Brain microvascular endothelial cell (primary cell): ENCODE measurements around the gene TYK2.
"Not testable (repeated sequence)": the region's sequence is repeated elsewhere in the genome, so short reads cannot be mapped to it uniquely, and the experiment has no call there.

Experiments used
- DNase-seq: peaks from one replicate; pipeline ENCODE4 v3.0.0-alpha.2; 2020
- H3K27ac ChIP-seq: fragments of 250-450 bp; sonication (Bioruptor Pico); 2 replicates; pipeline ENCODE4 v1.5.1; 2020; ENCODE audit warnings: mild to moderate bottlenecking, moderate library complexity
- H3K27me3 ChIP-seq: fragments of 250-450 bp; sonication (Bioruptor Pico); replicated peaks from 2 replicates; pipeline ENCODE4 v1.5.1; 2020; ENCODE audit warnings: mild to moderate bottlenecking
- H3K36me3 ChIP-seq: fragments of 250-450 bp; sonication (Bioruptor Pico); replicated peaks from 2 replicates; pipeline ENCODE4 v1.5.1; 2020; ENCODE audit warnings: mild to moderate bottlenecking
- H3K4me3 ChIP-seq: 2 replicates; pipeline ENCODE4 v1.5.1; 2011; ENCODE audit warnings: low read depth, mild to moderate bottlenecking, control low read depth, low read length, moderate library complexity
- in situ Hi-C: cut with HindIII; loops from 2 replicates; pipeline ENCODE4 v1.10.0; 2017; ENCODE audit warnings: low sequenced_read_pairs, low pct_ligation_motif_present
- TF ChIP-seq, protein P1 (sequence below): IDR thresholded peaks from 2 replicates; pipeline ENCODE4 v1.5.1; 2011; ENCODE audit warnings: low read depth, mild to moderate bottlenecking, moderate library complexity, low read length, control low read depth, inconsistent platforms; ENCODE audit errors: missing control alignments

The TYK2 gene

DNA sequence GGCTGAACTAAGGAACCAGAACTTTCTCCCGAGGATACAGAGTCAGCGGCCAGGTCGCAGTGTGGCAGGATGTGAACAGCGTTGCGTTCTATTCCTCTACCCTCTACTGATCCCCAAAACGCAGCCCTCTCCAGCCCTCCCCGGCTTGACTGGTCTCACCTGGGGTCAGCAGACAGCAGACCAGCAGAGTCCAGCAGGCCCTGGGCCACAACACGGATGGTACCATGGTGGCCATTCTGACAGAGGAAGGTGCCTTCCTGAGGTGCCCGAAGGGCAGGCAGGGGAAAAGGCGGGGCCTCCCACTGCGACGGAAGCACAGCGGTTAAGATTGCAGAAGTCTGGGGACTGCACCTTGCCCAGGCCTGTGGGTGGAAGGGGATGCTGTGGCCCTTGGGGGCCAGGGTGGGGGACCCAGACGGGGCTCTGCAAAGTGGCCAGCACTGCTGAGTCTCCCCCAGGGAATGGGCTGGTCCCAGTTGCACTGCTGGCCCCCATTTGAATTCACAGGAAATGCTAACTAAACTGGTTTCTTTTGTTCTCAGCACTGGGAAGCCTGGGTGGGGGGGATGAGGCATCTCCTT lies 40.9 kb downstream of the TYK2 start, which contains the start of gene ICAM3:
TSS of gene ICAM3 (minus strand) at position 245 of the 581 bp plus-strand sequence. CDS start at position 235, 10 bp downstream.
- no peak for DNase-seq
- H3K27ac ChIP-seq = no peak within 1 kb of the TSS

DNA sequence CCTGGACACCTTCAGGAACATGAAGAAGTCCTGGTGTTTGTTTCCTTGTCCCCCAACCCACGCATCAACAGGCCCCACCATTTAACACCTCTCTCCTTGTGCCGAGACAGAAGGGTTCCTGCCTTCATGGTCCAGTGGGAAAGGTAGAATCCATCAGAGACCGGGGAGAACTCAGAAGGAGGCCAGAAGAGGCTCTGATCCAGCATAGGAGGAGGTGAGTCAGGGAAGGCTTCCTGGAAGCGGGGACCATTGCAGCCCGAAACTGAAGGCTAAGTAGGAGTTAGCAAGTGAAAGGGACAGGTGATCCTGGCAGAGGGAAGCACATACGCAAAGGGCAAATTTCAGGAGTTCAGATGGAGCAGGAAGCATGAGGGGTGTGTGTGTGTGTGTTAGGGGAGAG lies 41.4 kb downstream of the TYK2 start:
- in situ Hi-C loops = no loop called here
- TF ChIP-seq, protein P1, sequence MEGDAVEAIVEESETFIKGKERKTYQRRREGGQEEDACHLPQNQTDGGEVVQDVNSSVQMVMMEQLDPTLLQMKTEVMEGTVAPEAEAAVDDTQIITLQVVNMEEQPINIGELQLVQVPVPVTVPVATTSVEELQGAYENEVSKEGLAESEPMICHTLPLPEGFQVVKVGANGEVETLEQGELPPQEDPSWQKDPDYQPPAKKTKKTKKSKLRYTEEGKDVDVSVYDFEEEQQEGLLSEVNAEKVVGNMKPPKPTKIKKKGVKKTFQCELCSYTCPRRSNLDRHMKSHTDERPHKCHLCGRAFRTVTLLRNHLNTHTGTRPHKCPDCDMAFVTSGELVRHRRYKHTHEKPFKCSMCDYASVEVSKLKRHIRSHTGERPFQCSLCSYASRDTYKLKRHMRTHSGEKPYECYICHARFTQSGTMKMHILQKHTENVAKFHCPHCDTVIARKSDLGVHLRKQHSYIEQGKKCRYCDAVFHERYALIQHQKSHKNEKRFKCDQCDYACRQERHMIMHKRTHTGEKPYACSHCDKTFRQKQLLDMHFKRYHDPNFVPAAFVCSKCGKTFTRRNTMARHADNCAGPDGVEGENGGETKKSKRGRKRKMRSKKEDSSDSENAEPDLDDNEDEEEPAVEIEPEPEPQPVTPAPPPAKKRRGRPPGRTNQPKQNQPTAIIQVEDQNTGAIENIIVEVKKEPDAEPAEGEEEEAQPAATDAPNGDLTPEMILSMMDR = no peak
- DNase-seq = no peak
- Histone ChIP-seq H3K36me3 (no peaks in the 10 kb centered on the region), H3K4me3 (no peak overlapping the region), H3K27me3 (no peaks in the 10 kb centered on the region), H3K27ac (no peak overlapping the region)

More for the DNA sequence above, 40.9 kb downstream of the TYK2 start, which contains the start of gene ICAM3:
- no peak within 1 kb of the TSS for H3K4me3 ChIP-seq
- no peaks in the 10 kb centered on the region for H3K27me3 ChIP-seq
- TF ChIP-seq, protein P1 = no peak
- H3K36me3 ChIP-seq = no peaks in the 10 kb centered on the region
- in situ Hi-C loops = no loop called here

DNA sequence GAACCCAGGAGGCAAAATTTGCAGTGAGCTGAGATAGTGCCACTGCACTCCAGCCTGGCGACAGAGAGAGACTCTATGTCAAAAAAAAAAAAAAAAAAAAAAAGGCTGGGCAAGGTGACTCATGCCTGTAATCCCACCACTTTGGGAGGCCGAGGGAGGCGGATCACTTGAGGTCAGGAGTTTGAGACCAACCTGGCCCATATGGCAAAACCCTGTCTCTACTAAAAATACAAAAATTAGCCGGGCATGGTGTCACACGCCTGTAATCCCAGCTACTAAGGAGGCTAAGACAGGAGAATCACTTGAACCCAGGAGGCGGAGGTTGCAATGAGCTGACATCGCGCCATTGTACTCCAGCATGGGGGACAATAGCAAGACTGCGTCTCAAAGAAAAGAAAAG lies 43.6 kb downstream of the TYK2 start:
- H3K27ac ChIP-seq, DNase-seq, in situ Hi-C loops, H3K36me3 ChIP-seq, H3K4me3 ChIP-seq, H3K27me3 ChIP-seq: not testable (repeated sequence)

DNA sequence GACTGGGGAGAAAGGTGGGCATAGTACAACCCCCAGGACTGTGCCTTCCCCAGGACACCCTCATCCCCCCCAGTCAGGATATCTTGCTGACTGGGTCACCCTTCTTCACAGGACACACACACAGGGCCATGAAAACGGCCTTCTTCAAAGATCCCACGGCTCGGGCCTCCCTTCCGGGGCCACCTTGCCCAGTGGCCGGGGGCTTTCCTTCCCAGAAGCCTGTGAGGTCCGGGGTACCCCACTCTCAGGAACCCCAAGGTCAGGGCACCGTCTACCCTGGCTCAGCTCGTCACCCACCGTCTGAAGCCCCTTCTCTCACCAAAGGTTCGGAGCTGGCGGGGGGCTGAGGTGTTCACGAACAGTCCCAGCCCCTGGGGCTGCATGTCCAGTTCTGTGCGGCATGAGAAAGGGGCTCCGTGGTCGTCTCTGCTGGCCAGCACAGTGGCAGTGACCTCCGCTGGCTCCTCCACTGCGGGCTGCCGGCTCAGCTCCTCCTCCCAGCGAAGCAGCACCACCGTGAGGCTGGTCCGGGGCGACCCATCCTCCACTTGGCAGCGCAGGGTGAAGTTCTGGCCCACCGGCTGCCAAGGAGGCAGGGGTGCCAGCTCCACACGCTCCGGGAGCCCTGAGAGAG lies 44.9 kb downstream of the TYK2 start:
- Histone ChIP-seq H3K4me3 (no peak overlapping the region), H3K27me3 (no peaks in the 10 kb centered on the region), H3K27ac (no peak overlapping the region), H3K36me3 (peaks cover under 1% of the 10 kb centered on the region)
- in situ Hi-C loops = no loop called here
- no peak for DNase-seq
- TF ChIP-seq, protein P1 = no peak

DNA sequence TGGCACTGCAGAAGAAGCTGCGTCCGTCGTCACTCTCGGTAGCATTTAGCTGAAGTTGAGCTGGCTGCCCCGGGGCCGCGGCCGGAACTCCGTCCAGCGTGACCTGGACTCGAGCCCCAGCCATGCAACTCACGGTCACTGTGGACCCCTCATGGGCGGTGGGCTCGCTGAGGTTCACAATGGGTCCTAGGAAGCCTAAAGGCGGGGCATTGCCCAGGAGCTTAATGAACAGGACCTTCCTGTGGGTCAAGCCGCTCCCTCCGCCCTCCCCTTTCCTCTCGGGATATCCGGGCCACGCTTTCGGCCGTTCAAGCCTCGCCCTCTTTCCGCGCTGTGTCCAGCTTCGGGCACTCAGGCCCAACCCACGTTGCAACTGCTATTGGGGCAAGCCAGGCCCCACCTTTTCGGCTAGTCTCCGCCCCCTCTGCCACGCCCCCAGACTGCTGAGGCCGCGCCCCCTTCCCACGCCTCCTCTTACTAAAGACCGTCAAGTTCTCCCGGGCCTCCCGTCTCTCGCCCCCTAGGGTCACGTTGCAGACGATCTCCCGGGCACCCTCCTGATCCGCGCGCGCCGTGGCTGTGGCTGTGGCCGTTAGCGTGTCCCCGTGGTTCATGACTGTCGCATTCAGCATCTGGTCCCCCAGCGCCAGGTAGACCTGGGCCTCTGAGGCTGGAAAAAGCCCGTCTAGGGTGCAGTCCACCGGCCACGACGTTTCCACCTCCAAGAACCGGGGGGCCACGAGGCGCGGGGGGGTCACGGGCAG lies 45.6 kb downstream of the TYK2 start:
- in situ Hi-C loops = no loop called here
- H3K27ac ChIP-seq = no peak overlapping the region
- no peaks in the 10 kb centered on the region for H3K27me3 ChIP-seq
- TF ChIP-seq, protein P1 = peak; percentile 34
- peak; percentile 95 for DNase-seq
- peak overlapping the region; percentile 88 for H3K4me3 ChIP-seq
- H3K36me3 ChIP-seq = peaks cover 5% of the 10 kb centered on the region
